Measurements from ENCODE around the gene CDKN2B.

GRCh38 chr9:21993893-21994555 is 15.1 kb downstream of the CDKN2B start, which contains the start of gene CDKN2A:
- TF ChIP-seq, protein P1, sequence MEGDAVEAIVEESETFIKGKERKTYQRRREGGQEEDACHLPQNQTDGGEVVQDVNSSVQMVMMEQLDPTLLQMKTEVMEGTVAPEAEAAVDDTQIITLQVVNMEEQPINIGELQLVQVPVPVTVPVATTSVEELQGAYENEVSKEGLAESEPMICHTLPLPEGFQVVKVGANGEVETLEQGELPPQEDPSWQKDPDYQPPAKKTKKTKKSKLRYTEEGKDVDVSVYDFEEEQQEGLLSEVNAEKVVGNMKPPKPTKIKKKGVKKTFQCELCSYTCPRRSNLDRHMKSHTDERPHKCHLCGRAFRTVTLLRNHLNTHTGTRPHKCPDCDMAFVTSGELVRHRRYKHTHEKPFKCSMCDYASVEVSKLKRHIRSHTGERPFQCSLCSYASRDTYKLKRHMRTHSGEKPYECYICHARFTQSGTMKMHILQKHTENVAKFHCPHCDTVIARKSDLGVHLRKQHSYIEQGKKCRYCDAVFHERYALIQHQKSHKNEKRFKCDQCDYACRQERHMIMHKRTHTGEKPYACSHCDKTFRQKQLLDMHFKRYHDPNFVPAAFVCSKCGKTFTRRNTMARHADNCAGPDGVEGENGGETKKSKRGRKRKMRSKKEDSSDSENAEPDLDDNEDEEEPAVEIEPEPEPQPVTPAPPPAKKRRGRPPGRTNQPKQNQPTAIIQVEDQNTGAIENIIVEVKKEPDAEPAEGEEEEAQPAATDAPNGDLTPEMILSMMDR (IDR thresholded peaks at IDR 0.05 in 8 of 11, conservative IDR thresholded peaks at IDR 0.05 in 3 of 11) = peak in 2 of 11 experiments; percentile 10 to 30
- peak in 2 of 3 donors; percentile 63 to 64 for TF ChIP-seq POLR2AphosphoS5 (IDR thresholded peaks at IDR 0.05)
